Measurements from ENCODE around the gene PDE8B.

- TF ChIP-seq POLR2AphosphoS5 (IDR thresholded peaks at IDR 0.05; ENCODE audit: borderline replicate concordance, low read depth, low read length) (no peak), EZH2 (IDR thresholded peaks at IDR 0.05) (no peak)
Observed at GRCh38 chr5:77321793-77322394, 111.4 kb downstream of the PDE8B start.

Measured in SK-N-MC (cell line).